ENCODE measurements around the gene LYPD6B.

DNA sequence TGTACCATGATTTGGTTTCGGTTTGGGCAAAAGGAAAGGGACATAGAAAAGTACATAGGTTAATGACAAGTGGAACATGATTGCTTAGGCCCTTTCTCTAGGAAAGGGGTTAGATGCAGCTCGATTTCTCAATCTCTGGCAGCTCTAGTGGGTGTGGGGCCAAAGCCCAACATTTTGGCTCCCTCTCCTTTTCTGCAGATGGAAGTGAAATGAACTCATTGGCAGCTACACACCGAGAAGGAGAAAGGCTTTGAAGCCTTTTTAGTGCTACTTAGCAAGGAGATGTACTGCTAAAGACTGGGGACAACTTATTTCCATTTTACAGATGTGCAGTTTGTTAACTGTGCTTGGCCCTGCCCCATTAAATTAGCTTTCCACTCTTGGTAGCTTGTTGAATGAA, 93.8 kb downstream of the LYPD6B start:
- TF ChIP-seq, protein P1, sequence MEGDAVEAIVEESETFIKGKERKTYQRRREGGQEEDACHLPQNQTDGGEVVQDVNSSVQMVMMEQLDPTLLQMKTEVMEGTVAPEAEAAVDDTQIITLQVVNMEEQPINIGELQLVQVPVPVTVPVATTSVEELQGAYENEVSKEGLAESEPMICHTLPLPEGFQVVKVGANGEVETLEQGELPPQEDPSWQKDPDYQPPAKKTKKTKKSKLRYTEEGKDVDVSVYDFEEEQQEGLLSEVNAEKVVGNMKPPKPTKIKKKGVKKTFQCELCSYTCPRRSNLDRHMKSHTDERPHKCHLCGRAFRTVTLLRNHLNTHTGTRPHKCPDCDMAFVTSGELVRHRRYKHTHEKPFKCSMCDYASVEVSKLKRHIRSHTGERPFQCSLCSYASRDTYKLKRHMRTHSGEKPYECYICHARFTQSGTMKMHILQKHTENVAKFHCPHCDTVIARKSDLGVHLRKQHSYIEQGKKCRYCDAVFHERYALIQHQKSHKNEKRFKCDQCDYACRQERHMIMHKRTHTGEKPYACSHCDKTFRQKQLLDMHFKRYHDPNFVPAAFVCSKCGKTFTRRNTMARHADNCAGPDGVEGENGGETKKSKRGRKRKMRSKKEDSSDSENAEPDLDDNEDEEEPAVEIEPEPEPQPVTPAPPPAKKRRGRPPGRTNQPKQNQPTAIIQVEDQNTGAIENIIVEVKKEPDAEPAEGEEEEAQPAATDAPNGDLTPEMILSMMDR (IDR thresholded peaks at IDR 0.05 in 2 of 3, conservative IDR thresholded peaks at IDR 0.05 in 1 of 3; ENCODE audit: borderline replicate concordance in 1 of 3, insufficient read depth in 1 of 3, low read depth in 2 of 3, low read length in 2 of 3): no peak
- TF ChIP-seq, protein P2, sequence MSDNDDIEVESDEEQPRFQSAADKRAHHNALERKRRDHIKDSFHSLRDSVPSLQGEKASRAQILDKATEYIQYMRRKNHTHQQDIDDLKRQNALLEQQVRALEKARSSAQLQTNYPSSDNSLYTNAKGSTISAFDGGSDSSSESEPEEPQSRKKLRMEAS (IDR thresholded peaks at IDR 0.05): no peak
- no peak for TF ChIP-seq POLR2AphosphoS5 (IDR thresholded peaks at IDR 0.05; ENCODE audit: low read depth, low read length)
- TF ChIP-seq, protein P3, sequence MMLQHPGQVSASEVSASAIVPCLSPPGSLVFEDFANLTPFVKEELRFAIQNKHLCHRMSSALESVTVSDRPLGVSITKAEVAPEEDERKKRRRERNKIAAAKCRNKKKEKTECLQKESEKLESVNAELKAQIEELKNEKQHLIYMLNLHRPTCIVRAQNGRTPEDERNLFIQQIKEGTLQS (IDR thresholded peaks at IDR 0.05): no peak
- no peak for TF ChIP-seq SIN3A (IDR thresholded peaks at IDR 0.05; ENCODE audit: low read depth)
